Mesothelial cell of epicardium (in vitro differentiated cells): ENCODE results near the gene LTBP4. TPM values are rescaled to one million over a fixed set of nuclear protein-coding genes. Genes with fewer than 3 reads are reported as not detected.
A peak's percentile ranks its signal among the peaks of the same experiment; 100 is the strongest.
"Not testable (repeated sequence)": the region's sequence is repeated elsewhere in the genome, so short reads cannot be mapped to it uniquely, and the experiment has no call there.

ENCODE experiments used
- DNase-seq, 2 experiments: peaks; one replicate each; pipeline ENCODE4 v3.0.0; 2021; ENCODE audit warnings: low spot score in 2 of 2; ENCODE audit not compliant: unreplicated experiment in 2 of 2
- H3K27ac Mint-ChIP-seq: 2 replicates; pipeline ENCODE4 v1.8.0; 2021; ENCODE audit warnings: mixed read lengths
- H3K27me3 Mint-ChIP-seq: 2 replicates; pipeline ENCODE4 v1.8.0; 2021; ENCODE audit warnings: low read depth, mixed read lengths
- H3K36me3 Mint-ChIP-seq: 2 replicates; pipeline ENCODE4 v1.8.0; 2021; ENCODE audit warnings: mixed read lengths
- H3K4me1 Mint-ChIP-seq: 2 replicates; pipeline ENCODE4 v1.8.0; 2021; ENCODE audit warnings: mixed read lengths
- H3K4me3 Mint-ChIP-seq: 2 replicates; pipeline ENCODE4 v1.8.0; 2021; ENCODE audit warnings: mild to moderate bottlenecking, moderate library complexity, mixed read lengths
- H3K9me3 Mint-ChIP-seq: 2 replicates; pipeline ENCODE4 v1.8.0; 2021; ENCODE audit warnings: mixed read lengths
- total RNA-seq: library from RNA; stranded (reverse); gene quantifications from 3 replicates; pipeline ENCODE4 v1.2.1, GENCODE V29; 2021
- TF ChIP-seq, protein P1 (sequence below): fragments of 200-600 bp; sonication (generic); IDR thresholded peaks from one replicate; pipeline ENCODE4 v1.5.0; 2021; ENCODE audit warnings: antibody characterized with exemption; ENCODE audit not compliant: unreplicated experiment

Gene LTBP4
- total RNA-seq, 1 donor from 2014 or later: 344 TPM

DNA sequence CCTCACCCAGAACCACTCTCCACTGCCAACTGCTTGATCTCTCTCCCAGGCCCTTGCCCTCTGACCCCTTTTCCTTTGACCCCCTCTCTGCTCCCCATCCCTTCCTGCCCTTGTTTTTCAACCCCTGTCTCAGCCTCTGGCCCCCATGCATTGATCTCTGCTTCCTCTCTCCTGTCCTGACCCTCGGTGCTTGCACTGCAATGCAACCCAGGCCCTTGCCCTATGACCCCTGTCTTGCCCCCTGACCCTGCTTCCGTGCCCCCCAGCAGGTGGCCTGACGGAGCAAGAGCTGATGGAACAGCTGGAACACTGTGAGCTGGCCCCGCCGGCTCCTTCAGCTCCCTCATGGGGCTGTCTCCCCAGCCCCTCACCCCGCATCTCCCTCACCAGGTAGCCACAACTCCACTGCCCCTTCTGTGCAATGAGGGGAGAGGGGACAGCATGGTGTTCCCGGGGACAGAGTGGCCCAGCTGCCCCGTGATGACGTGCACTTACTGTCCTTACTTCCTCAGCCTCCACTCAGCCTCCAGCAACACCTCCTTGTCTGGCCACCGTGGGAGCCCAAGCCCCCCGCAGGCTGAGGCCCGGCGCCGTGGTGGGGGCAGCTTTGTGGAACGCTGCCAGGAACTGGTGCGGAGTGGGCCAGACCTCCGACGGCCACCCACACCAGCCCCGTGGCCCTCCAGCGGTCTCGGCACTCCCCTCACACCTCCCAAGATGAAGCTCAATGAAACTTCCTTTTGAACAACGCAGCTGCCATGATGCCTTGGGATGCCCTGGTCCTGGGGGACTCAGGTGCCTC is 10.5 kb upstream of the LTBP4 start:
- H3K27ac Mint-ChIP-seq: no peak overlapping the region
- H3K36me3 Mint-ChIP-seq: peaks cover 15% of the 10 kb centered on the region
- DNase-seq: no peak

DNA sequence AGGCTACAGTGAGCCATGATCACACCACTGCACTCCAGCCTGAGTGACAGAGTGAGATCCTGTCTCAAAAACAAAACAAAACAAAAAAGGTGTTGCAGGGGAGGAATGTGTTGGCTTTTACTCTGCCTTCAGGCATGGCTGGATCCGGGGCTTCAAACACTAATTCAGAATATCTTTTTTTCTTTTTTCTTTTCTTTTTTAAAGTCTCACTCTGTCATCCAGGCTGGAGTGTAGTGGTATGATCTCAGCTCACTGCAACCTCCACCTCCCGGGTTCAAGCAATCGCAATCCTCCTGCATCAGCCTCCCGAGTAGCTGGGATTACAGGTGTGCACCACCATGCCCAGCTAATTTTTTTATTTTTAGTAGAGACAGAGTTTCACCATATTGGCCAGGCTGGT is 9.4 kb upstream of the LTBP4 start:
- not testable (repeated sequence) for H3K9me3 Mint-ChIP-seq, DNase-seq, H3K4me3 Mint-ChIP-seq, H3K27ac Mint-ChIP-seq, H3K4me1 Mint-ChIP-seq
- Mint-ChIP-seq H3K27me3 (peaks cover 19% of the 10 kb centered on the region), H3K36me3 (peaks cover 11% of the 10 kb centered on the region)

More for the DNA sequence above, 10.5 kb upstream of the LTBP4 start:
- Mint-ChIP-seq H3K27me3 (peaks cover 11% of the 10 kb centered on the region), H3K9me3 (no peaks in the 10 kb centered on the region), H3K4me1 (peaks cover 2% of the 10 kb centered on the region), H3K4me3 (no peak overlapping the region)
- TF ChIP-seq, protein P1, sequence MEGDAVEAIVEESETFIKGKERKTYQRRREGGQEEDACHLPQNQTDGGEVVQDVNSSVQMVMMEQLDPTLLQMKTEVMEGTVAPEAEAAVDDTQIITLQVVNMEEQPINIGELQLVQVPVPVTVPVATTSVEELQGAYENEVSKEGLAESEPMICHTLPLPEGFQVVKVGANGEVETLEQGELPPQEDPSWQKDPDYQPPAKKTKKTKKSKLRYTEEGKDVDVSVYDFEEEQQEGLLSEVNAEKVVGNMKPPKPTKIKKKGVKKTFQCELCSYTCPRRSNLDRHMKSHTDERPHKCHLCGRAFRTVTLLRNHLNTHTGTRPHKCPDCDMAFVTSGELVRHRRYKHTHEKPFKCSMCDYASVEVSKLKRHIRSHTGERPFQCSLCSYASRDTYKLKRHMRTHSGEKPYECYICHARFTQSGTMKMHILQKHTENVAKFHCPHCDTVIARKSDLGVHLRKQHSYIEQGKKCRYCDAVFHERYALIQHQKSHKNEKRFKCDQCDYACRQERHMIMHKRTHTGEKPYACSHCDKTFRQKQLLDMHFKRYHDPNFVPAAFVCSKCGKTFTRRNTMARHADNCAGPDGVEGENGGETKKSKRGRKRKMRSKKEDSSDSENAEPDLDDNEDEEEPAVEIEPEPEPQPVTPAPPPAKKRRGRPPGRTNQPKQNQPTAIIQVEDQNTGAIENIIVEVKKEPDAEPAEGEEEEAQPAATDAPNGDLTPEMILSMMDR: no peak

DNA sequence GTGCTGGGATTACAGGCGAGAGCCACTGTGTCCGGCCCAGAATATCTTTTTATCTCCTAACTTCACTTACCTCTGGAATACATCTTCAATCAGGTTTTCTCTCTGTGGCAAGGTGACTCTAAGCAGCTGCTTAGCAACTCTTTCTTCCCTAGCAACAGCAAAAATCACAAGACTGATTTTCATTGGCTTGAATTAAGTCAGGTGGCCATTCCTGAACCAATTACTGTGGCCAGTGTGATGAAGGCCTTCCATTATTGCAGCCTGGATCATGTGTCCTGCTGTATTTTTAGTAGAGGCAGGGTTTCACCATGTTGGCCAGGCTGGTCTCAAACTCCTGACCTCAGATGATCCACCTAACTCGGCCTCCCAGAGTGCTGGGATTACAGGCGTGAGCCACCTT is 9.0 kb upstream of the LTBP4 start:
- peaks cover 21% of the 10 kb centered on the region for H3K27me3 Mint-ChIP-seq
- H3K36me3 Mint-ChIP-seq: peaks cover 7% of the 10 kb centered on the region
- H3K27ac Mint-ChIP-seq: no peak overlapping the region
- TF ChIP-seq, protein P1: no peak
- no peak overlapping the region for H3K4me3 Mint-ChIP-seq
- H3K9me3 Mint-ChIP-seq: no peaks in the 10 kb centered on the region
- H3K4me1 Mint-ChIP-seq: peaks cover 2% of the 10 kb centered on the region
- DNase-seq: no peak

DNA sequence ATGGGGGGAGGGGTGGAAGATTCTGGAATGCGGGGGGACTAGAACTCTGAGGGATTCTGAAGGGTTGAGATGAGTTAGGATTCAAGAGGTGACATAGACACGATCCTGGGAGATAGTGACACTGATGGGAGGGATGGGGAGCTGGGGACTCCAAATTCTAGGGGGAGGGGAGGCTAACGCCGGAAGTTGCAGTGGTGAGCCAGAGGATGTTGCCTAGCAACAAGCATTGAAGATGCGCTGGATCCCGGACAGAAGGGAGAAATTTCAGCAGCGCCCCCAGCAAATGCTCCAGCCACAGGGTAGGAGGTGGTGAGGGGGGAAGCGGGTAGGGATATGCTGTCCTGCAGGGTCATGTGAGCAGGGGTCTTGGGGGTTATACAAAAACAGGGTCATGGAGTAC is 6.9 kb upstream of the LTBP4 start:
- peaks cover 37% of the 10 kb centered on the region for H3K27me3 Mint-ChIP-seq
- peaks cover 10% of the 10 kb centered on the region for H3K4me1 Mint-ChIP-seq
- TF ChIP-seq, protein P1: no peak
- no peak overlapping the region for H3K4me3 Mint-ChIP-seq
- DNase-seq: no peak
- H3K27ac Mint-ChIP-seq: no peak overlapping the region
- H3K9me3 Mint-ChIP-seq: no peaks in the 10 kb centered on the region
- H3K36me3 Mint-ChIP-seq: peaks cover 2% of the 10 kb centered on the region

DNA sequence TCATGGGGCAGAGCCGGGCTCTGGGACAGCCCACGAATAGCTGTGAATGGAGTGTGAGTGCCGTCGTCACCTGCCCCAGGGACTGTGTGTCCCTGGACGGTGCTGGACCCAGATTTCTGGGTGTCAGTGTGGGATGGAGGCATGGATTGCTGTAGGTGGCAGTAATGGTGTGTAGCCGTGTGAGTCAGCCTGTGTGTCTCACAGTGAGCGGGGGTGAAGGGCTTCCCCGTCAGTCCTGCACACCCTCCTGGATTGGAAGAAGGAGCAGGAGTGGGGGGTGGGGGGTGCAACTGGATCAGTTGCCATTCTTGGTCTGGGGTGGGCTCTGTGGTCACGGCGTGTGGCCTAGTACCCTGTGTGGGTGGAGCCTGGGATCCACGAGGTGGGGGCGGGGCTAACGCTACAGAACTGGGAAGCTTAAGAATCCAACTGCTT is 6.5 kb upstream of the LTBP4 start:
- Mint-ChIP-seq H3K9me3 (no peaks in the 10 kb centered on the region), H3K27me3 (peaks cover 41% of the 10 kb centered on the region), H3K4me1 (peaks cover 12% of the 10 kb centered on the region), H3K27ac (no peak overlapping the region), H3K4me3 (no peak overlapping the region), H3K36me3 (peaks cover 2% of the 10 kb centered on the region)
- TF ChIP-seq, protein P1: no peak
- no peak for DNase-seq

DNA sequence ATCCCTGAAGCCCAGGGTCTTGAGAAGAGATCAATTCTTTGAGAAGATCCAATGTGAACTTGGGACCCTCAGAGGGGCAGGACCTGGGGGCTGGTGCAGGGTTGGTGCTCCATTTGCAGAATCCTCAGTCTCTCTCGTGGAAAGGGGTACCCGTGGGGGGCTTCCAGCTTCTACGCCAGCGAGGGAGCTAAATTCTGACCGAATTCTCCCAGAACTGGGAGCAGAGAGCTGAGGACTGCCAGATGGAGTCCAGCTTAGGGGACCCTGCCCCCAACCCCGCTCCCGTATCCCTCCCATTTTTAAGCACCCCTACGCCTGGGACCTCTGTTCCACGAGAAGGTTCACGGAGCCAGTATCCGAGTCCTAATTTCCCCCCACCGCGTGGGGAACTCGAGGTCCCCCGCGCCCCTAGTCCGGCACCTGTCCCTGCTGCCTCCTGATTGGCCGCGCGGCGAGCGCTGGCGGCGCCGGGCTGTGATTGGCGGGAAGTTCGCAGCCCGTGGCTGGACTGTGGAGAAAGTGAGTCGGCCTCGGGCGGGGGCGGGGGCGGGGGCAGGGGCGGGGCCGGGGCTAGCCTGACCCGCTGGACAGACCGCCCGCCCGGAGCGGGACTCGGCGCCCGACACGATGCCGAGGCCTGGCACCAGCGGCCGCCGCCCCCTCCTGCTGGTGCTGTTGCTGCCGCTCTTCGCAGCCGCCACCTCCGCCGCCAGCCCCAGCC is 4.4 kb upstream of the LTBP4 start:
- Mint-ChIP-seq H3K4me3 (peak overlapping the region; percentile 64), H3K4me1 (peaks cover 22% of the 10 kb centered on the region), H3K36me3 (peaks cover 2% of the 10 kb centered on the region), H3K9me3 (no peaks in the 10 kb centered on the region), H3K27ac (no peak overlapping the region), H3K27me3 (peaks cover 53% of the 10 kb centered on the region)
- DNase-seq: no peak
- TF ChIP-seq, protein P1: no peak
